GM19463 (cell line): ENCODE measurements around the gene OTUB2.

ENCODE experiments used
- ATAC-seq: cut with Tn5 transposase; IDR thresholded peaks from one replicate; pipeline ENCODE4 v1.9.1; 2021; ENCODE audit warnings: mild to moderate bottlenecking, moderate library complexity; ENCODE audit not compliant: unreplicated experiment

The OTUB2 gene

GRCh38 chr14:94020267-94020666 is 5.9 kb upstream of the OTUB2 start:
- no peak for ATAC-seq

GRCh38 chr14:94021001-94021400 is 5.1 kb upstream of the OTUB2 start:
- ATAC-seq: no peak

GRCh38 chr14:94021416-94022157 is 4.6 kb upstream of the OTUB2 start:
- ATAC-seq: no peak

- no peak for ATAC-seq
These were observed 3.4 kb upstream of the OTUB2 start for GRCh38 chr14:94022532-94023411.

GRCh38 chr14:94024549-94024948 is 1.6 kb upstream of the OTUB2 start:
- ATAC-seq: no peak

- no peak for ATAC-seq
These were observed 420 bp upstream of the OTUB2 start for GRCh38 chr14:94025720-94026119.

GRCh38 chr14:94026889-94027469 is 839 bp downstream of the OTUB2 start:
- ATAC-seq: no peak

DNA sequence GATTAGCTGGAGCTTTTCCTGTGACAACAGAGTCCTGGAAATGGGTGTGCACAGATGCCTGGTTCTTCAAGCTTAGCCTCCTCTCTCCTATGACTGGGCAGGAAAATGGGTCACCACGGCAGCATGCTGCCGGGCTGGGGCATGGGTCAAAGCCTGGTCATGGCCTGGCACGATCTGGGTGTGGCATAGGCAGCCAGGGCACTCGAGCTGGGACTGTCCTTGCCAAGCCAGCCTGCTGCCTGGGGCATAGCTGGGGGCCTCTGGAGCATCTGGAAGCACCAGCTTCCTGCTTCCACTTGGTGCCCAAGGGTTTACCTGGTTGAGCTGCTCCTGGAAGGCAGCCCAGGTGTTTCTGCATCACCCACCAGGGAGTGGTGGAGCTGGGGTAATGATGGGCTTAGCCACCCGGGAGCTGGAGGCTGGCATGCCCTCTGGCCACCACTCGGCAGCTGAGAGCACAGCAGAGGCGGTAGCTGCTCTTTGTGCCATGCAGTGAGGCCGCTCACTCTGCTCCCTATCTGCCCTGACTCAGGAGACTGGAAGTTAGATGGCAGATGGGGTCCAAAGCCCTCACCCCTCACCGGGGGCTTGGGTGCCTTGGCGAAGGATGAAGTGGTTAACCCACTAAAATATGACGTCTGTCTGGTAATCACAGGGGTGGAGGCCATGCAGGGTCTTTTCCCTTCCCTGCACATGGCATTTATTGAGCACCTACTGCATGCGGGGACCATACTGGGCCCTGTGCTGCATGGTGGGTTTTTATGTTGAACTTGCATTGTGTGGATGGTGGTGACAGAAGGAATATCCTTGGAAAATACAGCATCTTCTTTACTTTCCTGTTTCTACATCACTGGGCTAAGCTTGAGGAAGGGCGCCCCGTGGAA is 1.7 kb downstream of the OTUB2 start:
- ATAC-seq: no peak

DNA sequence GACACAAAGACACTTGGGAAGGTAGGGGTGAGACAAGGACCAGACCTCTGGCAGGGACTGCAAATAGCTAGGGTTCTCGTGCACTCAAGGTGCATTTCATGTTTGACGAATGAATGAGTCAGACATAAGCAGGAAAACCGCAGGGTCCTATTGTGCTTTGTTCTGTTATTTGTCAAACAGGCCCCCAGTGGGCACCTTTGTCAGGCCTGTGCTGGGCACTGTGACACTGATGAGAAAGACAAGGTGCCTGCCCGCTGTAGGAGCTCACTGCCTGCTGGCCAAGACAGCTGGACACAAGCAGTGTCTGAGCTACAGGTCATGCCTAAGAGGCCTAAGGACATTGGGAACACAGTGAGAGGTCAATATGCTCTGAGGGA is 2.3 kb downstream of the OTUB2 start:
- no peak for ATAC-seq

DNA sequence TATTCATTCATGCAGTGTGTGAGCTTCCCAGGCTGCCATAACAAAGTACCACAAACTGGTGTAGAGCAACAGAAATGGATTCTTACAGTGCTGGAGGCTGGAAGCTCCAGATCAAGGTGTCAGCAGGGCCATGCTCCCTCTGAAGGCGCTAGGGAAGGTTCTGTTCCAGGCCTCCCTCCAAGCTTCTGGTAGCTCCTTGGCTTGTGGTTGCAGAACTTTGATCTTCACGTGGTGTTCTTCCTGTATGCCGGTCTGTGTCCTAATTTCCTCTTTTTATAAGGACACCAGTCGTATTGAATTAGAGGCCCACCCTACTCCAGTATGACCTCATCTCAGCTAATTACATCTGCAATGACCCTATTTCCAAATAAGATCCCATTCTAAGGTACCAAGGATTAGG is 3.1 kb downstream of the OTUB2 start:
- no peak for ATAC-seq

DNA sequence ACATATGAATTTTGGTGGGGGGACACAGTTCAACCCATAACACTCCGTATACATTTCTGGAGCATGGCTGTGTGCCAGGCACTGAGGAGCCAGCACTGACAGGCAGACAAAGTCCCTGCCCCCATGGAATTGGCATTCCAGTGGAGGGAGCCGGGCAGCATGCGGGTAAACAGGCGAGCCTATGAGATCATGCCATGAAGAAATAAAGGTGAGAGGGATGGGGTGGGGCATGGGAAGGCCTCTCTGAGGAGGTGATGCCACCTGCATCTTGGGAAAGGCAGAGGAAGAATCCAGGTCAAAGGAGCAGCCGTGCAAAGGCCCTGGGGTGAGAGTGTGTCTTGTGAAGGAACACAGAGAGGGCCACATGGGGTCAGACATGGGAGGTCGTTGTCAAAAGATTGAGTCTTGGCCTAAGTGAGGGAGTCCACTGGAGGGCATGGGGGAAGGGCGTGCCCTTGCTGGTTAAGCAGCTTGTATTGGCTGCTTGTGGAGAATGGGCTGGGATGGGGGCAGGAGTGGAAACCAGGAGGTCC is 3.6 kb downstream of the OTUB2 start:
- ATAC-seq: no peak

- ATAC-seq: no peak
These were observed 4.4 kb downstream of the OTUB2 start for GRCh38 chr14:94030571-94030970.

DNA sequence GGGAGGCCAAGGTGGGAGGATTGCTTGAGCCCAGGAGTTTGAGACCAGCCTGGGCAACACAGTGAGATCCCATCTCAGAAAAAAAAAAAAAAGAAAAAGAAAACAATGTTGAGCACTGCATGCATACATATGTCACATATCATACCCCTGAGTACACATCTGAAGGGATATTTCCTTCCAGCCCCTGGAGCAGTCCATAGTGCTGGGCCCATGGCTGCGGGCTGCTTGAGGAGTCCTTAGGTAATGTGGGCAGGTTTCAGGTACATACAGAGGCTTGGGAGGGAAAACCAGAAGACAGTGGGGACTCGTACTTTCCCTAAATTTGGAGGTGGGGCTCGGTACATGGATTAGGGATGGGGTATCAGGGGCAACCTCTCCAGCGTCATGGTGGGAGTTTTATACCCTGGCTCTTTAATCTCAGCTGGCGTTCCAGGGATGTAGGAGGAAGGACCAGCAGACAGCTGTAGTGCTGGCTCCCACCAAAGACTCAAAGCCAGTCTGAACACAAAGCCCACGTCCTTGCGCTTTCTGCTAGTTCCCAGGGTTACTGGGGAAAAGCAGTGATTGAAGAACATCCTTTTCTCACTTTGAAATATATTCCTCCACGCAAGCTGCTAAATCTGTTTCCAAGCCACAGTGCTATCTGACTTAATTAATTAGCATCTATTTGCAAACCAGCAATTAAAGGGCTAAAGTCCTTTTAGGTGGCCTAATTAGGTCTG is 5.2 kb downstream of the OTUB2 start:
- ATAC-seq: no peak

DNA sequence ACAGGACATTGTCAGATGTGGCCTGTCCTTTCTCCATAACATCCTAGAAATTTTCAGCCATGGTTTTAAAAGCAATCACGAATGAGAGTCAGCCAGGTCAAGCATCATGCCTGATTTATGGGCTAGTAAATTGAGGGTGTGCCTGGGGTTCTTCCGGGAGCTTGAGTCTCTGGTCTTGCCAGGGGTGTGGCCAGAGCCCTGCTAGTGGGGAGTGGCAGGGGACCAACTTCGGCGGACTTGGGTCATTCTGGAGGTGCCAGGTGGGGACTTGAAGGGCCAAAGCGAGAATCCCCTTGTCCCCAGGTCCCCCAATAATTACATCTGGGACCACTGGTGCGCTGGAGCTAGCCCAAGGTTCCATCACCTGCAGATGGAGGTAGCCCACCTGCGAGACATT is 5.7 kb downstream of the OTUB2 start:
- no peak for ATAC-seq

DNA sequence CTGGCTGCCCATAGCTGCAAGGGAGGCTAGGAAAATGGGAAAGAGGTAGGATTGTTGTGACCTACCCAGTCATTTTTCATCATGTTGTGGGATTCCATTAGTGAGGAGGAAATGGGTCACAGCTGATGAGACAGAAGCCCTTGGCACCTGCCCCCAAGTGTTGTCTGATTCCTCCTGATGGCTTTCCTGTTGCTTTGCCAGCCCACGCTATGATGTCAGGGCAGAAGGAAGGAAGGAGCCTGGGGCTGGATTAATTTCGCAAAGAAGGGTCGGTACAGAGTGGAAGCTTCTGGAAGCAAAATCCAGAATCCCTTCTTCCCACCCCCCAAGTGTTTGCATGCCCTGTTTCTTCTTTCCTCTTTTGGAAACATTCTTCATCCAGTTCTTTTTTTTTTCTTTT is 8.7 kb downstream of the OTUB2 start:
- ATAC-seq: no peak

- peak; percentile 91 for ATAC-seq
These were observed 10.4 kb downstream of the OTUB2 start for GRCh38 chr14:94036313-94037167.

- no peak for ATAC-seq
These were observed 11.8 kb downstream of the OTUB2 start for GRCh38 chr14:94037954-94038353.

- ATAC-seq: no peak
These were observed 12.4 kb downstream of the OTUB2 start for GRCh38 chr14:94038510-94038909.
